UCSD-AML1 (cell line): ENCODE data around the gene PEX16.

Experiments
- DNase-seq: peaks from one replicate; lab custom pipeline; 2025; ENCODE audit not compliant: unreplicated experiment; lab: John Stamatoyannopoulos, UW

PEX16 gene

GRCh38 chr11:45899448-45900174 lies 18.1 kb downstream of the PEX16 start:
- DNase-seq, result peak; percentile 18

- no peak for DNase-seq
Observed at GRCh38 chr11:45899086-45899447, 18.6 kb downstream of the PEX16 start.

- DNase-seq, result no peak
Observed at GRCh38 chr11:45897556-45897955, 20.1 kb downstream of the PEX16 start.

- DNase-seq, result no peak
Observed at GRCh38 chr11:45896422-45896984, 21.2 kb downstream of the PEX16 start.

- DNase-seq, result no peak
Observed at GRCh38 chr11:45895553-45896259, 22.0 kb downstream of the PEX16 start.

- DNase-seq, result no peak
Observed at GRCh38 chr11:45894555-45895247, 23.0 kb downstream of the PEX16 start.

GRCh38 chr11:45892856-45893255 lies 24.8 kb downstream of the PEX16 start:
- no peak for DNase-seq

GRCh38 chr11:45890886-45891550 lies 26.7 kb downstream of the PEX16 start:
- DNase-seq, result no peak

- no peak for DNase-seq
Observed at GRCh38 chr11:45889966-45890365, 27.7 kb downstream of the PEX16 start.

- DNase-seq, result no peak
Observed at GRCh38 chr11:45889555-45889954, 28.1 kb downstream of the PEX16 start.

- DNase-seq, result no peak
Observed at GRCh38 chr11:45887587-45887986, 30.1 kb downstream of the PEX16 start.

GRCh38 chr11:45886816-45887520 lies 30.7 kb downstream of the PEX16 start:
- no peak for DNase-seq

GRCh38 chr11:45885921-45886721 lies 31.6 kb downstream of the PEX16 start:
- no peak for DNase-seq

- DNase-seq, result peak; percentile 45
Observed at GRCh38 chr11:45885274-45885920, 32.3 kb downstream of the PEX16 start, which contains the start of gene MAPK8IP1. Gene MAPK8IP1, plus strand, starts transcription at chr11:45885651. Its CDS starts 170 bp downstream, at chr11:45885821.

GRCh38 chr11:45884596-45885185 lies 33.0 kb downstream of the PEX16 start:
- no peak for DNase-seq

- no peak for DNase-seq
Observed at GRCh38 chr11:45881708-45882368, 35.8 kb downstream of the PEX16 start.

GRCh38 chr11:45880772-45881570 lies 36.7 kb downstream of the PEX16 start:
- no peak for DNase-seq
